GM21737 (cell line): ENCODE data around the gene LHX3.

Experiments
- ATAC-seq: cut with Tn5 transposase; IDR thresholded peaks from one replicate; pipeline ENCODE4 v1.9.1; 2021; ENCODE audit warnings: mild to moderate bottlenecking, moderate library complexity; ENCODE audit not compliant: unreplicated experiment

The LHX3 gene

GRCh38 chr9:136209786-136210185, 4.9 kb upstream of the LHX3 start:
- ATAC-seq = no peak

DNA sequence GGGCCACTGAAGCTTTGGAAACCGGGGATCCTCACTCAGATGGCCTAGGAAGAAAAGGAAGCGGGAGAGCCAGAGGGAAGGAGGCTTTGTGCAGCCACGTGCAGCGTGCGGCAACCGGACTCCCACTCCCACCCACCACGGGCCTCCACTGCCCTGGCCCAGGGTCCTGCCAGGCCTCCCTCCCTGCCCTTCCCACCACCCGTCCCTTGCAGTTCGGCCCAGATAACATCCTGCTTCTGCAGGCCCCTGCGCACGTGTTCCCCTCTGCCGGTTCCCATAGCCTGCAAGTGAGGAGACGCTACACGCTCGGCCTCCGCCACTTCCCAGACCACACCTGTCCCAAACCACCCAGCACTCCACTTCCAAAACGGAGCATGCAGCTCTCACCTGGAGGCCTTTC, 4.3 kb upstream of the LHX3 start:
- ATAC-seq = no peak

- no peak for ATAC-seq
Measured at GRCh38 chr9:136208675-136209074, 3.7 kb upstream of the LHX3 start.

GRCh38 chr9:136207616-136208015, 2.7 kb upstream of the LHX3 start:
- no peak for ATAC-seq

GRCh38 chr9:136206602-136207275, 1.8 kb upstream of the LHX3 start:
- ATAC-seq = no peak

DNA sequence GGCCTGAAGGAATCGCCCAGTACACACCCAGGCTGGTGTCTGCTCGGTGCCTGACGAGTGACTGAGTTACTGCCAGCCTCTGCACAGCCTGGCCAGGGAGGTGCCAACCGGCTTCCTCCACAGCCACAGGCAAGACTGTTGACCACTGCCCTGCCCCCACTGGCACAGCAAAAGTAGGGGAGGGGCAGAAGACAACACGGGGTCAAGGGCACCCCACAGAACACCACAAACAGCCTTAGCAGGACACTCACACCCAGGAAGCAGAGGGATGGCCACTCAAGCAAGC, 722 bp upstream of the LHX3 start:
- no peak for ATAC-seq

GRCh38 chr9:136204145-136204805, 653 bp downstream of the LHX3 start:
- ATAC-seq = no peak

- ATAC-seq = no peak
Measured at GRCh38 chr9:136203408-136204144, 1.4 kb downstream of the LHX3 start.

DNA sequence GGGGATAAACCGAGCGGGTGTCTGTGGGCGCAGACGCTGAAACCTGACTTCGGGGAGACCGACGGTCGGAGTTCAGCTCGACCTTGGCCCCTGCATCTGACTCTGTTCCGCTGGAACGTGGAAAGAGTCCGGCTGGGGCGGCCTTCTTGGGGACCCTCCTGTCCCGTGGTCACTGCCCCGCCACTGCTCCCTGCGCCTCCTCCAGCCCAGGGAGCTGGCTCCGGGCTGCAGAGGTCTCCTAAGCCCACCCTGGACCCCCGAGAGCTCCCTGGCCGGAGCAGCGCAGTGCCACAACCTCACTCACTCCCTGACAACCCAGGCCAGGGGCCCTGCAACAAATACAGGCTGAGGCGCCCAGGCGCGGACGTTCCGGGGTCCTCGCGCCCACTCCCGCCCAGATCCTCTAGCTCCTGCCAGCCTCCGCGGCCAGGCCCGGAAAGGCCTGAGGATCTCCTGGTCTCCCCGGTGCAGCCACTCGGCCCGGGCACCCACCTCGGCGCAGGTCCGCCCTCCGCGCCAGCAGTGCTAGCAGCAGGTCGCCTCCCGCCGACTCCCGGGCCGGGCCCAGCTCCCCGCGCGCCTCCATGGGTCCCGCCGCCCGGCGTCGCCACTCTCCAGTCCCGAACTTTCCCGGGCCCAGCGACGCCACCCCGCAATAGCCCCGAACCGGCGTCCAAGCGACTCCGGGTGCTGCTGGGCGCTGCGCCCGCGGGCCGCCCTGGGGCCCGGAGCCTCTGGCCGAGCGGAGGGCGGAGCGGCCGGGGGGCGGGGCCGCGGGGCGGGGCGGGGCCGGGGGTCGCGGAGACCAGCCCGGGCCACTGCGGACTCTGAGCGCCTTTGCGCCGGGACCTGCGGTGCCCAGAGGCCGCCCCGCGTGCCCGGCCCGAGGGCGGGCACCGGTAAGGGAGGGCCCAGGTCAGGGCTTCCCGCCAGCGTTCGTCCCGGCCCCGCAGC, 2.2 kb downstream of the LHX3 start:
- no peak for ATAC-seq

GRCh38 chr9:136201609-136202453, 3.1 kb downstream of the LHX3 start:
- ATAC-seq = no peak

DNA sequence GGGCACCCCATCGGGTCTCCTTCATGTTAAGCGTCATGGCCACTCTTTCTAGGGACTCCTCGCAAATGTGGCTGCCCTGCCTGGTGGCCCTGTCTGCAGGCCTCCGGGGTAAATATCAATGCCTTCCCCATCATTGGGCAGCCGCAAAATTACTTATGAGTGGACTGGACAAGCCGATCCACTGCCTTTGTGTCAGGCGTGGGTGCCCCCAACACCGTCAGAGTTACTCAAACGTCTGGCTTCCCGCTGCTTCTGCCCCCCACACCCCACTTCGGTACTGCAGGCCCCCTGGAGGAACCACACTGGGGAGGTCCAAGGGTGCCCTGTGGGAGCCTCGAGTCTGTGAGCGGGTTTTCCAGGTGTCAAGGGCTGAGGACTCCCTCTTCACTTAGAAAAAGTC, 3.8 kb downstream of the LHX3 start:
- no peak for ATAC-seq

GRCh38 chr9:136200424-136200823, 4.5 kb downstream of the LHX3 start:
- ATAC-seq = no peak

GRCh38 chr9:136199391-136200288, 5.3 kb downstream of the LHX3 start:
- no peak for ATAC-seq

- ATAC-seq = no peak
Measured at GRCh38 chr9:136198605-136199083, 6.3 kb downstream of the LHX3 start.

DNA sequence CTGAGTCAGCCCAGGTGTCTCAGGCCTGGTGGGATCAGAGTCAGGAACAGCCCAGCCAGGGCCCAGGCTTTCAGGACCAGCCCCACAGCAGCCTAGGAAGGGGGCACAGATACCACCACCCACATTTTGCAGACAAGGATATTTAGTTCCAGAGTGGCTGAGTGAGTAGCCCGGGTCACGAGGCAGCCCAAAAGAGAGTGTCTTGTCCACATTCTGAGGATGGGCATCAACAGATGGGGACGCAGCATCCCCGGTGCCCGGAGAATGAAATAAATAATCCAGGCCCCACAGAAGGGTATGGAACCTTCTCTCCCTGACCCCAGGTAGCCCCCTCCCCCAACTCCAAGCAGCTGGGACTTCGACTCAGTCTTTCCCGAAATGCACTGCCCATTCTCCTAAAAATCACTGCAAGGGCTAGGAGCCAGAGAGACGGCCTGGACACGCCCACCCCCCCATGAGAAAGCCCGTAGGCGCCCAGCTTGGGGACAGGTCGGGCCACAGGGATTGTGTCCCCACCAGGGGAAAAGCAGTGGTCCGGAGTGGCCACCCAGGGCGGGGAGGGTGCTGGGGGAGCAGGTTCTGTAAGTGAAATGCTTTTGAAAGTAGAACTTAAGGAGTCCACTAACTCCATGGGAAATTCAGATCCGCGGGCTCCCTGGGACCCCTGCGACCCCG, 6.9 kb downstream of the LHX3 start:
- ATAC-seq = no peak

DNA sequence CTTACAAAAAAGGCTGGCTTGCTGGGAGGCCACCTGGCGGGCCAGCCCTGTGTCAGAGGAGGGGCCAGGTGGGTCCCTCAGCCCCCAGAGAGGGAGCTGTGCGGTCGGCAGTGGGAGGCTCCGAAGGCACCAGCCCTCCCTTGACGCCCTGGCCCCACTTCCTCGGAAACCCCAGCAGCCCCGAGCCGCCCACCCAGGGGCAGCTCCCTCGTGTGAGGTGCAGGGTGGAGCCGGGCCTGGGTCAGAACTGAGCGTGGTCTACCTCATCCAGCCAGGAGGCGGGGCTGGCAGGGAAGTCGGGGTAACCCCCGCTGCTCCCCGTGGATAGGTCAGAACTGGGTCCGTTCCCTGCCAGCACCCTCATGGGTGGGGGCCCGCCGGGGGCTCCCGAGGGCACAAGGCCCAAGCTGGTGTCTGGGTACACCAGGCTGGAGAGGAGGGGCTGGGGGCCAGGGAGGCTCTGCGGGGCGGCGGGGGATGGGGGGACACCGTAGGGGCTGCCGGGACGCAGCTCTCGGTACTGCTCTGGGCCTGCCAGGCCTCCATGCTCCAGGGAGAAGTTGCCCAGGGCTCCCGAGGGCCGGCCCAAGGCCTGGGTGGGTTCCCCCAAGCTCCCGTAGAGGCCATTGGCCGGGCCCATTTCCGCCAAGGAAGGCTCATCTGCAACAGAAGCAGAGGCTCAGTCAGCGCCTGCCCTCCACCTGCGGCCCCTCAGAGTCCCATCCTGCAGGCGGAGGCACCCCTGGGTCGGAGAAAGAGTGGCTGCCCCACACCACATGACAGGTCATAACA, 7.6 kb downstream of the LHX3 start:
- no peak for ATAC-seq

DNA sequence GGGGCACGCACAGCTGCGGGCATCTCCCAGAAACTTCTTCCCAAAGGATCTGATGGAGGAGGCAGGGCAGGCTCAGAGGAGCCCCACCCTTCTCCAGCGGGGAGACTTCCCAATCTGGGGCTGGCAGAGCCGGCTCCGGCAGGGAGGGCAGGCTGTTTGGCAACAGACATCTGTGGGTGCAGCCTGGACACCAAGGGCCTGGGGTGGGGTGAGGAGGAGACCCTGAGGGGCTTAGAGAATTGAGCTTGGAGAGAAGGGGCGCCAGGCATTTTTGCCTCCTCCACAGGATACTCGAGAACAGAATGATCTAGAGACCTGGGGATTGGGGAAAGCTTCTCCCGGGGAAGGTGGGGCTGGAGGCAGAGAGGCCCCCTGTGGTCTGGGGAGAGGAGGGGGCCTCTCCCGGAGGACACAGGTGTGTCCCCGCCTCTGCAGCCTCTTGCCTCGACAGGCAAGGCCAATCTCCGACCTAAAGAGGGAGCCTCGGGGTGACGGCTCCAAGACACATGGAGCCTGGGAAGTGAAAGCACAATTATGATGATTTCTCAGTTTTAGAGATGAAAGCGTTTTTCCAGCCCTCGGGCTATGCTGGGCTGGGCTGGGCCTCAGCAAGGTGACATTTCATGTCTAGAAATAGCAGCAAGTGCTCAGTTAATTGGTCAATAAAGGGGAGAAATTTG, 8.4 kb downstream of the LHX3 start:
- ATAC-seq = no peak
